ENCODE results near the gene DUSP21.

DNA sequence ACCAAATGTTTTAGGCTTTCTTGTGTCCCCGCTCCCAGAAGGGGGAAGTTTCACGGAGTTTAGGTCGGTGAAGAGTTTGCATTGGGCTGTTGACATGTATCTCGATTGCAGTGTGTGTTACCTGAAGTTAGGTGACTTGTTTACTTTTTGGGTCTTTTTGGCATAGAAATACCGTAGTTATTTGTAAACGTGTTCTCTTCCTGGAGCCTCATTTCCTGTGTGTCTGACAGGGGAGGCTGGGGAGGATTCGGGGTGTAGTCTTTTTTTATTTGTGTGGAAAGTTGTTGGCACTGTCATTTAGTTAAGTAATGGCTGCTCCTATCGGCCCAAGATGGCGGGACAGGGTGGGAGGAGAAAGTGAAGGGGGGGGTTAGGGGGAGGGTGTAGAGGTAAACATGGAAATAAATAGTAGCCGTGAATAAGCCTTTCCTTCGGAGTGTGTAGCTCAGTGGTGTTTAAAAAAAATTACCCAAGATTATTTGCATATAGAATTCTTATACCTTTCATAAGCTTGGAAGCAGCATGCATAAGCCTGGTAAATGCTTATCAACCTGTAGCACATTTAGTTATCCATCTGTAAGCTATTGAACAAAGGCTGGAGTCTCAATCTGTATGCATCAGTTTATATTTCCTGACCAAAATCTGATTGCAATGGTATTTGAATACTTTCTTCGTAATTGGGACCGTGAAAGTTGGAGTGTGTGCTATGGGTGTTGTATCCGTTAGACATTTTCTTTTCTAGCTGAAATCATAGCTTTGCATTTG is 30.8 kb downstream of the DUSP21 start:
- TF ChIP-seq, protein P1, sequence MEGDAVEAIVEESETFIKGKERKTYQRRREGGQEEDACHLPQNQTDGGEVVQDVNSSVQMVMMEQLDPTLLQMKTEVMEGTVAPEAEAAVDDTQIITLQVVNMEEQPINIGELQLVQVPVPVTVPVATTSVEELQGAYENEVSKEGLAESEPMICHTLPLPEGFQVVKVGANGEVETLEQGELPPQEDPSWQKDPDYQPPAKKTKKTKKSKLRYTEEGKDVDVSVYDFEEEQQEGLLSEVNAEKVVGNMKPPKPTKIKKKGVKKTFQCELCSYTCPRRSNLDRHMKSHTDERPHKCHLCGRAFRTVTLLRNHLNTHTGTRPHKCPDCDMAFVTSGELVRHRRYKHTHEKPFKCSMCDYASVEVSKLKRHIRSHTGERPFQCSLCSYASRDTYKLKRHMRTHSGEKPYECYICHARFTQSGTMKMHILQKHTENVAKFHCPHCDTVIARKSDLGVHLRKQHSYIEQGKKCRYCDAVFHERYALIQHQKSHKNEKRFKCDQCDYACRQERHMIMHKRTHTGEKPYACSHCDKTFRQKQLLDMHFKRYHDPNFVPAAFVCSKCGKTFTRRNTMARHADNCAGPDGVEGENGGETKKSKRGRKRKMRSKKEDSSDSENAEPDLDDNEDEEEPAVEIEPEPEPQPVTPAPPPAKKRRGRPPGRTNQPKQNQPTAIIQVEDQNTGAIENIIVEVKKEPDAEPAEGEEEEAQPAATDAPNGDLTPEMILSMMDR (IDR thresholded peaks at IDR 0.05) = no peak
- TF ChIP-seq EZH2phosphoT487 (IDR thresholded peaks at IDR 0.05) (no peak), EZH2 (IDR thresholded peaks at IDR 0.05) (no peak)
